Bronchial epithelial cell (primary cell): Measurements from ENCODE around the gene NTN4. TPM values are rescaled to one million over a fixed set of nuclear protein-coding genes. Genes with fewer than 3 reads are reported as not detected.
"Not testable (repeated sequence)": the region's sequence is repeated elsewhere in the genome, so short reads cannot be mapped to it uniquely, and the experiment has no call there.

Source experiments
- DNase-seq: peaks from one replicate; pipeline ENCODE4 v3.0.0-alpha.2; 2010; ENCODE audit warnings: low read depth
- FAIRE-seq: peaks from 2 replicates; lab custom pipeline; 2011; peaks lifted over from hg19 to GRCh38; lab: Jason Lieb, UNC
- H3K27me3 ChIP-seq: 2 replicates; pipeline ENCODE4 v1.5.1; 2011; ENCODE audit warnings: low read length; ENCODE audit not compliant: control insufficient read depth, insufficient read depth
- H3K36me3 ChIP-seq: 2 replicates; pipeline ENCODE4 v1.5.1; 2011; ENCODE audit warnings: low read length; ENCODE audit not compliant: control insufficient read depth, insufficient read depth
- H3K4me3 ChIP-seq: 2 replicates; pipeline ENCODE4 v1.5.1; 2011; ENCODE audit warnings: mild to moderate bottlenecking, low read depth, low read length, control low read depth
- total RNA-seq: library from RNA; depleted of rRNA; stranded (reverse); fragments of >200 nt; gene quantifications from 2 replicates; pipeline ENCODE4 v1.2.1, GENCODE V29; 2014
- TF ChIP-seq, protein P1 (sequence below): IDR thresholded peaks from 2 replicates; pipeline ENCODE4 v1.5.1; 2011; ENCODE audit warnings: mild to moderate bottlenecking, moderate library complexity, low read length, control low read depth, inconsistent platforms; ENCODE audit not compliant: insufficient read depth, severe bottlenecking

NTN4 gene
- total RNA-seq, 1 donor from 2014 or later = 50.3 TPM

DNA sequence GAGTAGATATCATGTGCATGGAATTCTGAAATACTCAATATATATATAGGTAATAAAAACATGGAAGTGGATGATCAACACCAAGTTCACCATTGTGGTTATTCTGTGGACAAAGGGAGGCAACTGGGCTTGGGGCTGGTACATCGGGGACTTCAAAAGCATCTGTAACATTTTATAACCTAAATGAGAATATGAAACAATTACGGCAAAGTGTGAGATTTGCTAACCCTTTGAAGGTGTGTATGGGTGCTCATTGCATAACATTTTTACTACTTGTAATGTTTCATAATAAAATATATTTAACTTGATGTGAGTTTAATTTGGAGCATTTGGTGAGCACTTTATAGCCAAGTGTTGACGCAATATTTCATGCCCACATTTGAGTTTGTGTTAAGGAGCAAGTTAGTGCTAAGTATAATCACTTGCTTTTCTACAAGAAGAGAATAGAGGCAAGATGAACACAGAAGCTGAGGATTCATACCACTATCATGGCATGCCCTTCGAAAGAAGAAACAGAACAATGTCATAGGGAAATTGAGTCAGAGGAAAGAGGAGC, 109.3 kb downstream of the NTN4 start:
- DNase-seq = no peak
- no peak for FAIRE-seq
- no peaks in the 10 kb centered on the region for H3K27me3 ChIP-seq
- no peak overlapping the region for H3K4me3 ChIP-seq
- H3K36me3 ChIP-seq = peaks cover 1% of the 10 kb centered on the region
- TF ChIP-seq, protein P1, sequence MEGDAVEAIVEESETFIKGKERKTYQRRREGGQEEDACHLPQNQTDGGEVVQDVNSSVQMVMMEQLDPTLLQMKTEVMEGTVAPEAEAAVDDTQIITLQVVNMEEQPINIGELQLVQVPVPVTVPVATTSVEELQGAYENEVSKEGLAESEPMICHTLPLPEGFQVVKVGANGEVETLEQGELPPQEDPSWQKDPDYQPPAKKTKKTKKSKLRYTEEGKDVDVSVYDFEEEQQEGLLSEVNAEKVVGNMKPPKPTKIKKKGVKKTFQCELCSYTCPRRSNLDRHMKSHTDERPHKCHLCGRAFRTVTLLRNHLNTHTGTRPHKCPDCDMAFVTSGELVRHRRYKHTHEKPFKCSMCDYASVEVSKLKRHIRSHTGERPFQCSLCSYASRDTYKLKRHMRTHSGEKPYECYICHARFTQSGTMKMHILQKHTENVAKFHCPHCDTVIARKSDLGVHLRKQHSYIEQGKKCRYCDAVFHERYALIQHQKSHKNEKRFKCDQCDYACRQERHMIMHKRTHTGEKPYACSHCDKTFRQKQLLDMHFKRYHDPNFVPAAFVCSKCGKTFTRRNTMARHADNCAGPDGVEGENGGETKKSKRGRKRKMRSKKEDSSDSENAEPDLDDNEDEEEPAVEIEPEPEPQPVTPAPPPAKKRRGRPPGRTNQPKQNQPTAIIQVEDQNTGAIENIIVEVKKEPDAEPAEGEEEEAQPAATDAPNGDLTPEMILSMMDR = no peak

DNA sequence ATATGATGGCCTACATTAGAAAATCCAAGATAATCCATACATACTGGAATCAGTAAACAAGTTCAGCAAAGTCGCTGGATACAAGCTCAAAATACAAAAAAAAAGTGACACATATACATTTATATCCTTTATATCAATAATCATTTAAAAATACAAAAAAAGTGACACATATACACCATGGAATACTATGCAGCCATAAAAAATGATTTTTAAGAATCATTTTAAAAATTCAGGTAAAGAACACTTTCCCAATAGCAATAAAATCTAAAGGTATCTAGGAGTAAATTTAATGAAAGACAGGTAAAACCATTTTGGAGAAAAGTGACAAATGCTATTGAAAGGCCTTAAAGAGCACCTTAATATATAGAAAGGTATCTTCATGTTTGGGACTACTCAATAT, 111.9 kb downstream of the NTN4 start:
- Histone ChIP-seq H3K4me3 (no peak overlapping the region), H3K36me3 (peaks cover 1% of the 10 kb centered on the region), H3K27me3 (no peaks in the 10 kb centered on the region)
- no peak for FAIRE-seq
- TF ChIP-seq, protein P1 = no peak
- DNase-seq = no peak

DNA sequence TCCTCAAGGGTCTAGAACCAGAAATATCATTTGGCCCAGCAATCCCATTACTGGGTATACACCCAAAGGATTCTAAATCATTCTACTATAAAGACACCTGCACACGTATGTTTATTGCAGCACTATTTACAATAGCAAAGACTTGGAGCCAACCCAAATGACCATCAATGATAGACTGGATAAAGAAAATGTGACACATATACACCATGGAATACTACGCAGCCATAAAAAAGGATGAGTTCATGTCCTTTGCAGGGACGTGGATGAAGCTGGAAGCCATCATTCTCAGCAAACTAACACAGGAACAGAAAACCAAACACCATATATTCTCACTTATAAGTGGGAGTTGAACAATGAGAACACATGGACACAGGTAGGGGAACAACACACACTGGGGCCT, 112.8 kb downstream of the NTN4 start:
- H3K36me3 ChIP-seq, H3K4me3 ChIP-seq, DNase-seq, H3K27me3 ChIP-seq, FAIRE-seq: not testable (repeated sequence)

GRCh38 chr12:95674631-95675030, 115.9 kb downstream of the NTN4 start:
- FAIRE-seq (no peak), DNase-seq (no peak)
- H3K36me3 ChIP-seq = no peaks in the 10 kb centered on the region
- H3K4me3 ChIP-seq = no peak overlapping the region
- H3K27me3 ChIP-seq = no peaks in the 10 kb centered on the region
- TF ChIP-seq, protein P1 = no peak

DNA sequence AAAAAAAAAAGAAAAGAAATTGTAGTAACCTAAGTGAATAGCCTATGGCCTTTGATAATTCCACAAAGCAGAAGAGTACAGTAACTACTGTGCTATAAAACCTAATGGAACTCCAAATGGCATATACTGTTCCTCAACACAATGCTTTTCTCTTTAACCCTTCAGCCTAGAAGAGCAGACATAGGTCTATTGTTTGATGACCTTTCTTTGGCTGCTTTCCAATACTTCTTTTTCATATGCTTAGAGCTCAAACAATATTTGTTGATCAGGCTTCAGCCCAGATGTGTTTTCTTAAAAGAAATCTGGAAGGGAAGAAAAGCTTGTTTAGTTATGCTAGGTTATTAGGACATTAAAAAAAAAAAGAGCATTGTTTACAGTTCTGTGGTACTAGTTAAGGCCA, 116.4 kb downstream of the NTN4 start:
- DNase-seq = no peak
- H3K27me3 ChIP-seq = no peaks in the 10 kb centered on the region
- TF ChIP-seq, protein P1 = no peak
- no peaks in the 10 kb centered on the region for H3K36me3 ChIP-seq
- H3K4me3 ChIP-seq = no peak overlapping the region
- FAIRE-seq = no peak

GRCh38 chr12:95673576-95673975, 117.0 kb downstream of the NTN4 start:
- TF ChIP-seq, protein P1 = no peak
- DNase-seq (no peak), FAIRE-seq (no peak)
- H3K4me3 ChIP-seq = no peak overlapping the region
- H3K36me3 ChIP-seq = no peaks in the 10 kb centered on the region
- no peaks in the 10 kb centered on the region for H3K27me3 ChIP-seq
